ENCODE measurements around the gene NMNAT3.

GRCh38 chr3:139537361-139537760 is 140.4 kb downstream of the NMNAT3 start:
- TF ChIP-seq CTCF (optimal IDR thresholded peaks at IDR 0.05 in 1 of 3, IDR thresholded peaks at IDR 0.05 in 1 of 3, conservative IDR thresholded peaks at IDR 0.05 in 1 of 3; ENCODE audit: extremely low read depth in 1 of 3, insufficient read depth in 2 of 3, low read length in 3 of 3) (no peak), EZH2 (IDR thresholded peaks at IDR 0.05; ENCODE audit: low read length) (no peak)

Data from keratinocyte (primary cell).